ENCODE results near the gene ULBP3. TPM values are rescaled to one million over a fixed set of nuclear protein-coding genes. Genes with fewer than 3 reads are reported as not detected.
A peak's percentile ranks its signal among the peaks of the same experiment; 100 is the strongest.
"Not testable (repeated sequence)": the region's sequence is repeated elsewhere in the genome, so short reads cannot be mapped to it uniquely, and the experiment has no call there.

Gene ULBP3
- total RNA-seq, 1 experiment from 2014 or later = 8.4 TPM

DNA sequence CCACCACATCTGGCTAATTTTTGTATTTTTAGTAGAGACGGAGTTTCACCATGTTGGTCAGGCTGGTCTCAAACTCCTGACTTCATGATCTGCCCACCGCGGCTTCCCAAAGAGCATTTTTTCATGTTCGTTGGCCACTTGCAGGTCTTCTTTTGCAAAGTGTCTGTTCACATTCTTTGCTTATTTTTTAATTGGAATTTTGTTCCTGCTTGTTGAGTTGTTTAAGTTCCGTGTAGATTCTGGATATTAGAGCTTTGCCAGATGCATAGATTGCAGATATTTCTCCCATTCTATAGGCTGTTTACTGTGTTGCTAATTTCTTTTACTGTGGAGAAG lies 51.8 kb downstream of the ULBP3 start:
- not testable (repeated sequence) for DNase-seq (ENCODE audit: low spot score)

DNA sequence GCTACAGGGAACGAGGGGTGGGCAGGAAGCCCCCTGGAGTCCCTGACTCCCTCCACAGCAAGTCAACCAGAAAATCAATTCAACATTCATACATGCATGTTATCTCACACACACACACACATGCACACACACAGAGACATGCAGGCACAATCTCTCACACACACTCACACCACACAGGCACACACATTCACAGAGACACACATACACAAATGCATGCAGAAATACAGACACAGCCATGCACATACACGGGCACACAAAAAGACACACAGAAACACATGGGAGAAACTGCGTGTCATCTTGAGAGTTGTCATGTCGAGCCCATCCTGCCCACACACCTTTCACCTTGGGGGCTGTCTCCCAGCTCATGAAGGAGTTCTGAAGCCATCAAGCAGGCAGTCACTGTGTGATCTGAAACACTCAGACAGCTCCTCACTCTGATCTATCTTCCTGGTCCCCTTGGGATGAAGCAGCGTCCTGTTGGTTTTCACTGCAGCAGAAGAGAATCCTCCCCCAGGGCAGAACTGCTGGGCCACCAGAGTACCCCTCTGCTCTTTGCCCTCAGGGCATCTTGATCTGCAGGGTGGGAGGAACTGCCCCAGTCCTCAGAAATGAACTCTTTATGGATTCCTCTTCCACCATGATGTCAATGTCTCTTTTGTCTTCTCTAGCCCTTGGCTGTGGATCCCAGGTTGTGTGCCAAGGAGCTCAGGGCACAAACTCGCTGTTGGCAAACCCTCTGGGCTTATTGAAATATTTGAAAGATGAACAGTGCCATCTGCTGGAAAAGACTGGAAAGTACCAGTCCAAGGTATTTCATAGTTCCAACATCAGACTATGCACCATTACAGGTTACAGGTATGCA lies 52.4 kb downstream of the ULBP3 start:
- DNase-seq (ENCODE audit: low spot score) = peak; percentile 92

DNA sequence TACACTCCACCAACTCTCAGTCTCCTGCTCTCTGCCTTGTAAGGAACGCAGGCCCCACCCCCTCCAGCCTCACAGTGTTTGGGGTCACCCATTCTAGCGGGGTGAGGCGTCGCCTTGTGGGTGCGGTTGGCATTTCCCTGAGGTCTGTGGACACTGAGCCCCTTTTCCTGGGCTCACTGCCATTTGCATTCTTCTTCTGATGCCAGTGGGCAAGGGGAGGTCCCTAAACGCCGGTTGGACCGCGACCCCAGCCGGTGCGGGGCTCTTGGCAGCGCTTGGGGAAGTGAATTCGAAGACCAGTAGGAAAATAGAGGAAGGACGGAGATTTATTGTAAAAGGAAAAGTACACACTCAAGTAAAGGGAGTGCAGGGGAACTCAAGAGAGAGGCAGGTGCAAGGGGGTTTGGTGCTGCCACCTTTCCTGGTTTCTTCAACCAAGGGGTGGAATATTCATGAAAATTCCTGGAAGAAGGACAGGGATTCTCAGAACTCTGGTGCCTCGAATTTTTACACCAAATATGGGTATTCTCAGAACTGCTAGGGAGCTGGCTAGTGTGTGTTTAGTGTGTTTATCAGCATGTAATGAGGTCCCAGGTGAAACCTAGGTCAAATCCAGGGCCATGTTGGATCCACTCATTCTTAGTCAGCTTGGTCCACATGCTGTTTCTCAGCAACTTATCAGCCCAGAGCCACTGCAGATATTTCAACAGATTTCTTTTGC lies 53.5 kb downstream of the ULBP3 start:
- not testable (repeated sequence) for DNase-seq (ENCODE audit: low spot score)

DNA sequence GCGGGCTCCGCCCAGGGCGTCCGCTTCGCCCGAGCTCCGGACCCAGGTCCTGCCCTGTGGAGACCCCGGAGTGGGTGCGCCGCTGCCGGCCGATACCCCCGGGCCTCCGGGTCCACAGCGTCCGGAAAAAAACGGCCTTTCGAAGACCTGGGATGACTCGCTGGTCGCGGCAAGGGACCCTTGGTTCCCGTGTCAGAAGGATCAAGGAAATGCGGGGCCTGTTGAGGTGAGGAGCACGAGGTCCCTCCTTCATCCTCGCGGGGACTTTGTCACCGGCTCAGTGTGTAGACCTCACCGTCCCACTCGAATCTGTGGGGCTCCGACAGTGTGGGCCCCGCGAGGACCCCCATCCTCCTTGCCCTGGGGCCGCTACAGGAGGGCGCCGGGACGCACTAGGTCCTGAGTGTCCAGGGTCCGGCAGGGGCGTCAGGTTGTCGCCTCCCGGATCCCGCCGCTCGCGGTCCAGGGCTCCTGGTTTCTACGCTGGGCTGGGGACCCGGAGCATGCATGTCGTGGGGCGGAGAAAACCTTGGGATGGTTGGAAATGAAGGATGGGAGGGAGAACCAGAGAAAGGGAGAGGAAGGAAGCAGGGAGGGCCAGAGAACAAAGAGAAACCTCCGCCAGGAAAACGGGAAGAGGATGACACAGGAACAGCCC lies 54.2 kb downstream of the ULBP3 start:
- DNase-seq (ENCODE audit: low spot score) = not testable (repeated sequence)

DNA sequence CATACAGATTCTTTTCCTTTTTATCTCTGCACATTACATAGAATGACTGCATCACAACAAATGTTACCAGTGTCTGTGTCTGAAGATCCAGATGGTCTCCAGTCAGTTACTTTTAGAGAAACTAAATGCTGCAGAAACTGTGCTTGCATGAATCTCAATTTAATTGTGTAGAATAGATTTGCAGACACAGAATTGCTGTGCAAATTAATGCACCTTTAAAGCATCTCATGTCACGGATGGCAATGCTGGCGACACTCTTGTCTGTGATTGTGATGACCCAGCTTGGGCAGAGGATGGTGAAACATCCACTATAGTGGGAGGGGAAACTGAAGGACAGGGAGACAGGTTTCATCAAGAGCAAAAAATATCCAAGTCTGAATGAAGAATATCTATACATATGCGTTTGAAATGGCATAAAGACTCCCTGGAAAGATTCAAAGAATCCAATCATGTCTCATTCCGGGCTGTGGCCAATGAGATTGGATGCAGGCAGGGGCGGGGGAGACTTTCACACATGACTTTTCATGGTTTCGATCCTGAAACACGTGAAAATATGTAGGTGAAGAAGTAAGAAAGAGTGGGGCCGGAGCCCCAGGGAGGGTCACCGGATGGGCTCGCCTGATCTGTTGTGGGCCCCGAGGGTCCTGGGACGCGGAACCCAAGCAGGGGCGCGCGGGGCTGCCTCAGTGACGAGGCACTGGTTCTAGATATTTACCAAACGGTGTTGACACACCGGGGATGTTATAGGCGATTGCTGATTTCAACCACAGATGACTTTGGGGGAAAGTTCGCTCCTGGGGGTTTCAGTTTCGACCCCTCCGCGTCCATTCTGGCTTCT lies 54.9 kb downstream of the ULBP3 start:
- DNase-seq (ENCODE audit: low spot score) = not testable (repeated sequence)

DNA sequence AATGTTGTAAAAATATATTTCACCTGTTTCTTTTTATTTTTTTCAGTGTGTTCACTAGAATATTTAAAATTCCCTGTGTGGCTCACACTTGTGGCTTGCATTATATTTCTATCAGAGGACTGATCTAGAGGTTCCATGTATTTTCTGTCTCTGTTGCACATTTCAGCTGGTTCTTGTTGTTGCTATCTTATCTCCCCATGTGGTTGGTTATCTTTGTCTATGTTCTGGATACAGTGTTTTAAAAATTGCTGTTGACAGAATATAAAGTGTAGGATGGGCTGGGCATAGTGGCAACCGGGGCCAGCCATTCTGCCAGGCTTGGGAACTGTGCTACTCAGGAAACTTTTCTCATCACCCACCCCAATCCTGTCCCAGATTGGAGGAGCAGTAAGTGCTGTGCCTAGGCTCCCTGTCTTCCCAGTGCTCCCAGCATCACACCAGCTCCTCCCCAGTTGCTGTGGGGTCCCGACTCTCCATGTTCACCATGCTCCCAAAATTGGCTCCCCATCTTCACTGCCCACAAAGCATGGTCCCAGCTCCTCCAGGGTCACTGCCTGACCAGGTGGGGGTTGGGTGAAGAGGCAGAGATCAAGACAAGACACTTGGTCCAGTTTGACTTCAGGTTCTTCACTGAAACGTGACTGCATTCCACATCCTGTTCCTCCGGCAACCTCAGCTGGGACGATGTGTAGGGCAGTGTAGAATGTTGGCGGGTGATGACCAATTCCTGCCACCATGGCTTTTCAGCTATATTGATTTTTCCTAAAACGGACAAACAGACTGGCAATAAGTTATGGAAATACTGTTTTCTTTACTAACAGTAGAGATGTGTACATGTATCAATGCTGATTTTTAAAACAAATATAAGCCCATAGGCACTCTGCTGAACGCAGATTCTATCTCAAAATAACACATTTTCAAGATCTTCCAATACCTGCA lies 55.8 kb downstream of the ULBP3 start:
- DNase-seq (ENCODE audit: low spot score) = not testable (repeated sequence)

Other genes starting within 250 kb of the ULBP3 start
- 37.9 and 43.0 TPM in 2 replicates for gene LRP11, start 204.8 kb downstream of the ULBP3 start, total RNA-seq (2014; rRNA removed; shearing (Covaris generic))
- gene RAET1E, start 171.0 kb downstream of the ULBP3 start, total RNA-seq (2014; rRNA removed; shearing (Covaris generic)) = 0.52 and 1.0 TPM in 2 replicates
- 0.51 TPM in 1 of 2 replicates, not detected in the other for gene RAET1G, start 146.0 kb downstream of the ULBP3 start, total RNA-seq (2014; rRNA removed; shearing (Covaris generic))
- 3.2 and 5.3 TPM in 2 replicates for gene ULBP2, start 127.1 kb downstream of the ULBP3 start, total RNA-seq (2014; rRNA removed; shearing (Covaris generic))
- gene ULBP1, start 105.2 kb downstream of the ULBP3 start, total RNA-seq (2014; rRNA removed; shearing (Covaris generic)) = 0.13 TPM in 1 of 2 replicates, not detected in the other
- gene RAET1L, start 43.6 kb downstream of the ULBP3 start, total RNA-seq (2014; rRNA removed; shearing (Covaris generic)) = 1.2 and 1.5 TPM in 2 replicates
- 0.08 and 0.20 TPM in 2 replicates for gene PPP1R14C, start 73.9 kb upstream of the ULBP3 start, total RNA-seq (2014; rRNA removed; shearing (Covaris generic))